SU-DHL-6 (cell line): ENCODE measurements around the gene OR9A4.

Source experiments
- EZH2phosphoT487 ChIP-seq: fragments of 200-600 bp; sonication (generic), shearing (Covaris generic); conservative IDR thresholded peaks from 2 replicates; pipeline ENCODE4 v1.6.1; 2018; ENCODE audit warnings: mild to moderate bottlenecking, antibody characterized with exemption, low read length, moderate library complexity, mixed read lengths
- TF ChIP-seq, protein P1 (sequence below): fragments of 200-600 bp; sonication (generic); IDR thresholded peaks from one replicate; pipeline ENCODE4 v1.5.1; 2017; ENCODE audit warnings: antibody characterized with exemption, mild to moderate bottlenecking, low read length, moderate library complexity; ENCODE audit not compliant: insufficient read depth, poor library complexity, severe bottlenecking

DNA sequence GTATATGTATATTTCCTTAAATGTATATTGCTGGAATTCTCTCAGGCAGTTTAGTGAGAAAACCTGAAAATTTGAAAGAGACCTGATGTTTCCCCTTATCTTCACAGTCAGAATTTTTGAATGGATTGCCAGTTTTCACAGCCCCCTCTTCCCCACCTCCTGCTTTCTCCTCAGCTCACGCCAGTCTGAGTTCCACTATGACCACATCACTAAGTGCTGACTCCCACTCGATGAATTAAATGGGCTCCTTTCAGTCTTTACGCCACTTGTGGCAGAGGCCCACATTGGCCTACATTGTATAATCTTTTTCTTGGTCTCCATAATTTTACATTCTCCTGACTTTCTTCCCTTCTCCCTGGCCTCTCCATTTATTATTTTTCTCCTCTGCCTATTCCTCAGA lies 33.7 kb downstream of the OR9A4 start:
- TF ChIP-seq, protein P1, sequence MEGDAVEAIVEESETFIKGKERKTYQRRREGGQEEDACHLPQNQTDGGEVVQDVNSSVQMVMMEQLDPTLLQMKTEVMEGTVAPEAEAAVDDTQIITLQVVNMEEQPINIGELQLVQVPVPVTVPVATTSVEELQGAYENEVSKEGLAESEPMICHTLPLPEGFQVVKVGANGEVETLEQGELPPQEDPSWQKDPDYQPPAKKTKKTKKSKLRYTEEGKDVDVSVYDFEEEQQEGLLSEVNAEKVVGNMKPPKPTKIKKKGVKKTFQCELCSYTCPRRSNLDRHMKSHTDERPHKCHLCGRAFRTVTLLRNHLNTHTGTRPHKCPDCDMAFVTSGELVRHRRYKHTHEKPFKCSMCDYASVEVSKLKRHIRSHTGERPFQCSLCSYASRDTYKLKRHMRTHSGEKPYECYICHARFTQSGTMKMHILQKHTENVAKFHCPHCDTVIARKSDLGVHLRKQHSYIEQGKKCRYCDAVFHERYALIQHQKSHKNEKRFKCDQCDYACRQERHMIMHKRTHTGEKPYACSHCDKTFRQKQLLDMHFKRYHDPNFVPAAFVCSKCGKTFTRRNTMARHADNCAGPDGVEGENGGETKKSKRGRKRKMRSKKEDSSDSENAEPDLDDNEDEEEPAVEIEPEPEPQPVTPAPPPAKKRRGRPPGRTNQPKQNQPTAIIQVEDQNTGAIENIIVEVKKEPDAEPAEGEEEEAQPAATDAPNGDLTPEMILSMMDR: no peak
- no peak for TF ChIP-seq EZH2phosphoT487
